HUES6 (cell line): ENCODE data around the gene SEMA7A.

ENCODE experiments used
- H3K27ac ChIP-seq: 2 replicates; pipeline ENCODE4 v1.7.0; 2013; ENCODE audit warnings: low read depth, mild to moderate bottlenecking, low read length, inconsistent platforms
- H3K27me3 ChIP-seq: 2 replicates; pipeline ENCODE4 v1.6.1; 2013; ENCODE audit warnings: low read length; ENCODE audit not compliant: control insufficient read depth, insufficient read depth
- H3K36me3 ChIP-seq: 2 replicates; pipeline ENCODE4 v1.6.1; 2013; ENCODE audit warnings: low read length; ENCODE audit not compliant: control insufficient read depth, insufficient read depth
- H3K4me1 ChIP-seq: 2 replicates; pipeline ENCODE4 v1.6.1; 2013; ENCODE audit warnings: low read length; ENCODE audit not compliant: control insufficient read depth, insufficient read depth
- H3K4me3 ChIP-seq: 2 replicates; pipeline ENCODE4 v1.5.1; 2013; ENCODE audit warnings: low read depth, low read length
- H3K9ac ChIP-seq: one replicate; pipeline ENCODE4 v1.6.1; 2013; ENCODE audit warnings: mild to moderate bottlenecking, low read length
- H3K9me3 ChIP-seq: 2 replicates; pipeline ENCODE4 v1.6.1; 2013; ENCODE audit warnings: low read depth, low read length; ENCODE audit not compliant: control insufficient read depth, insufficient read depth

The SEMA7A gene

DNA sequence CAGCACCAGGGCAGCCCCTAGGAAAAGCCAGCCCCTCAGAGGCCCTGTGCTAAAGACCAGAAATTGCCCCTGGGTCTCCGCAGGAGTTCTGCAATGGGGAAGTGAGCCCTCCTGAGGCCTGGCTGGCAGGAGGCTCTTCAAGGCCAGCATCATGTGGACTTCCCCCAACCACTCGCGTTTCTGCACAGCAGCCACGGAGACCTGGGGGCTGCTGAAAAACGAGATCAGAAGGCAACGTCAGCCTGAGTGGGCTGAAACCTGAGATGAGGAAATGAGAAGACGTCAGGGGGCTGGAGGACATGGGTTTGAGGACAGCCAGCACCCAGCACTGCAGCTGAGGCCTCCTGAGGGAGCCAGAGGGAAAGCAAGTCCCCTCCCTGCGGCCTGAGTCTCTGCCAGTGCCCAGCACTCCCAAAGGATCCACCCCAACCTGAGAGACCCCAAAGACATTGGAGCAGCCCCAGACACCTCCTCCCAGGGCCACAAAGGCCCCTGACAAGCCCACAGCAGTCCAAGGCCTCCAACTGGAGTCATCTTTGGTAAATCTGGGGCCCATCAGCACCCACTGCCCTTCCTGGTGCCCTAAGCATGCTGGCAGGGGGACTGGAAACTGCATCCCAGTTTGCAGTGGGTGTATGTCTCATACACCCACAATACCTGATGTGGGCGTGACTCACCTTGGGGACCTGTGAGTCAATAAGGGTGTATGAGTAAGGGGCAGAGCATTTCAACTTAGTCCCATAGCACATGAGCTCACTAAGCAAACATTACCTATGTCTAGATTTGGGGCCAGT, 37.1 kb downstream of the SEMA7A start:
- H3K36me3 ChIP-seq = no peaks in the 10 kb centered on the region
- peaks cover 19% of the 10 kb centered on the region; the same call in 1 of the 2 replicates for H3K4me1 ChIP-seq
- no peaks in the 10 kb centered on the region for H3K9me3 ChIP-seq
- no peak overlapping the region for H3K9ac ChIP-seq
- H3K27ac ChIP-seq = no peak overlapping the region
- H3K27me3 ChIP-seq = no peaks in the 10 kb centered on the region
- no peak overlapping the region for H3K4me3 ChIP-seq

DNA sequence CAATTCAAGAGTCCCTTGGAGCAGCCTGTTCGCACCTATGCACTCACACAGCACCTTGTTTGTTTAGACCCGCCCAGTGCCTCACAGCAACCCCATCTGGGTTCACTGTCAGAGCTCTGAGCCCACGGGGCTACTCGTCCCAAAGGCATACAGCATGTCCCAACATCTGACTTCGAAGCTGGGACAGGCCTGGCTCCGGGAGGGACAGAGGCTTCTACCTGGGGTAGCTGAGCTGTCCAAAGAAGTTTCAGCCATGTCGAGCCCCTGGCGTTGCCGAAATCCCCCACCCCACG, 37.7 kb downstream of the SEMA7A start:
- peaks cover 16% of the 10 kb centered on the region; the same call in 1 of the 2 replicates for H3K4me1 ChIP-seq

DNA sequence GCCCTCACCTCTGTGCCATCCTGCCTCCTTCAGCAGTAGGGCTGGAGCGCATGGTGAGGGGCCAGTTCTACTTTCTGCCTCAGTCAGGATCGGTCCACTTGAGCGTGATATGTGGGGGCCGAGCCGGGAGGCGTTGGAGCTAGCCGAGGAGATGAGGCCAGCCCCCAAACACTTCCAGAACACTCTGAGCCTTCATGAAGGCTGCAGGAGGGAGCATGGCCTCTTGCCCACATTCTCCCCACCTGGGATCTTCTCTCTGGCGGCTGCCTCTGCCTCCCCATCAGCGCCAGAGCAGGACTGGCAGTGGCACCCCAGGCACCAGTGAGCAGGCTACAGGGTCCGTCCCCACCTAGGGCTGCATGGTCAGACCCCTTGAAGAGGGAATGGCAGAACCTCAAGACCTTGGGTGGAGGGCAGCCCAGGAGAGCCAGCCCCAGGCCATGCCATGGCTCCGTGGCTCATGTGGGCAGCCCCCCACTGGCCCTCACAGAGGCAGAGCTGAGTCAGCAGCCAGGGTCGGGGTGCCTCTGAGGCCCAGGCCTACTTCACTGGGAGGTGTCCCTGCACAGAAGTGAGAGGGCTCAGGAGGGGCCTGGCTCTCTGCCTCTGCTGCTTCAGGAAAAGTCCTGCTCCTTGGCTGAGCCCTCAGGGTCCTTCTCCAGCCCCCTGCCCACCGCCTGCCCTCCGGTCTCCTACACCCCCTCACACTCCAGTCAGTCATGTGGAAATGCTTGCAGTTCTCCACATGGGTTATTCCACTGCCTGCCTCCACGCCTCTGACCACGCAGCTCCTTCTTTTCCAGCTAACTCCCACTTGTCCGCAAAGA, 38.2 kb downstream of the SEMA7A start:
- Histone ChIP-seq H3K9me3 (no peaks in the 10 kb centered on the region), H3K9ac (no peak overlapping the region), H3K27me3 (no peaks in the 10 kb centered on the region), H3K4me1 (peaks cover 12% of the 10 kb centered on the region; the same call in 1 of the 2 replicates), H3K4me3 (no peak overlapping the region), H3K27ac (no peak overlapping the region), H3K36me3 (no peaks in the 10 kb centered on the region)

More for the DNA sequence above, 37.7 kb downstream of the SEMA7A start:
- no peak overlapping the region for H3K9ac ChIP-seq
- no peaks in the 10 kb centered on the region for H3K36me3 ChIP-seq
- H3K9me3 ChIP-seq = no peaks in the 10 kb centered on the region
- H3K27me3 ChIP-seq = no peaks in the 10 kb centered on the region
- H3K27ac ChIP-seq = no peak overlapping the region
- no peak overlapping the region for H3K4me3 ChIP-seq

DNA sequence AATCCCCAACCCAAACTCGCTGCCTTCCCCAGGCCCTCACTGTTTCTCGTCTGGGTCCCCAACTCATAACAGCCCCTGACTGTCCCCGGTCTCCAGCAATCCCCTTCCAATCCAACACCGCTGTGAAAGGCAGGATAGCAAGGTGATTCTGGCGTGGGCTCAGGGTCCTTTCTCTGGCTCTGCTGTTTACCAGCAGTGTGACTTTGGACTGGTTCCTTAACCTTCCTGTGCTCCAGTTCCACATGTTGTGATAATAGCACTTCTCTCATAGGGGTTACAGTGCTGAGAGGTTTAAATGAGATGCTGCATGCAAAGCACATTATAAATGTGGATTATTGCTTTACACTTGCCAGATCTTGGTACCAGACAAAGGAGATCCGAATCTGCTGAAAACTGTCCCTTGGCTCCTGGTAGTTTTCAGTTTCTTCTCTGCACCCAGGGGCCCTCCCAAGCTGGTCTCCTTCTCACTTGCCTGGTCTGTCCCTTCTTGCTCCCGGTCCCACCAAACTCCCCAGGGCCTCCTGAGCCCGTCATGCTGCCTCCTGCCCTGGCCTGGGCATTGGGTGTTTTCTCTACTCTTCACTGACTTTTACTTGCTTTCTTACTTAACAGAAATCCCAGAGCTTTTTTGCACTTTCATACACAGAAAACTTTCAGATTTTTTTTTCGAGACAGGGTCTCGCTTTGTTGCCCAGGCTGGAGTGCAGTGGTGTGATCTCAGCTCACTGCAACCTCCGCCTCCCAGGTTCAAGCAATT, 39.5 kb downstream of the SEMA7A start:
- Histone ChIP-seq H3K9me3 (no peaks in the 10 kb centered on the region), H3K4me1 (peaks cover 15% of the 10 kb centered on the region; the same call in 1 of the 2 replicates), H3K9ac (no peak overlapping the region), H3K4me3 (no peak overlapping the region), H3K27ac (no peak overlapping the region), H3K36me3 (no peaks in the 10 kb centered on the region), H3K27me3 (no peaks in the 10 kb centered on the region)

DNA sequence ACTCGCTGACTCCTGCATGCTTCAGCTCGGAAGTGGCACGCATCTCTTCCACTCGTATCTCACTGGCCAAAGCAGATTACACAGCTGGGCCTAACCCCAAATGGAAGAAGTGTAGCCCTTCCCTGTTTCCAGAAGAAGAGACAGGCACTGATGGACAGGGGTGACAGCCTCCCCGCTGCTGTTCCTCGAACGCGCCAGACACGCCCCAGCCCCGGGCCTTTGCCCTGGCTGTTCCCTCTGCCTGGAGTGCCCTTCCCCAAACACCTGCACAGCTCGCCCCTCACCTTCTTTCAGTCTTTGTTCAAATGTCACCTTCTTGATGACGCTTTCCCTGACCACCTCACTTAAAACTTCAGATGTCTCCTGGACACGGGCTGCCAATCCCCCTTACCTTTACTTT, 40.3 kb downstream of the SEMA7A start:
- no peaks in the 10 kb centered on the region for H3K36me3 ChIP-seq
- peaks cover 15% of the 10 kb centered on the region; the same call in 1 of the 2 replicates for H3K4me1 ChIP-seq
- no peaks in the 10 kb centered on the region for H3K27me3 ChIP-seq
- no peak overlapping the region for H3K4me3 ChIP-seq
- no peaks in the 10 kb centered on the region for H3K9me3 ChIP-seq
- H3K27ac ChIP-seq = no peak overlapping the region
- H3K9ac ChIP-seq = no peak overlapping the region

DNA sequence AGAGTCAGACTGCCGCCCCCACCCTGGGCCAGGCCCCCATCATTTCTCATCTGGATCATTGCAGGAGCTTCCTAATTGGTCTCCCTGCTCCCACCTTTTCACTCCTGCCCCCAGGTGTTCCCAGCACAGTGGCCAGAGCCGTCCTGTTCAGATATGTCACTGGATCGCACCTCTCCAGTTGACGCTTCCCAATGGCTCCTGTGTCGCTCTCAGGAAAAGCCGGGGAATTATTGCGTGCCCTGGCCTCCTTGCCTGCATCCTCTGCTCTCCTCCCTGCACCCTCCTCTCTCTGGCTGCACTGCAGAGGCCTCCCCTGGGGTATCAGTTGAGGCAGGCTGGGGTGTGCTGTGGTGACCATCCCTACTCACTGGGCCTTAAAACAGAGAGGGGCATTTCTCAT, 40.9 kb downstream of the SEMA7A start:
- no peaks in the 10 kb centered on the region for H3K36me3 ChIP-seq
- H3K4me1 ChIP-seq = peaks cover 19% of the 10 kb centered on the region; the same call in 1 of the 2 replicates
- no peaks in the 10 kb centered on the region for H3K9me3 ChIP-seq
- no peak overlapping the region for H3K4me3 ChIP-seq
- no peaks in the 10 kb centered on the region for H3K27me3 ChIP-seq
- H3K27ac ChIP-seq = no peak overlapping the region
- no peak overlapping the region for H3K9ac ChIP-seq

DNA sequence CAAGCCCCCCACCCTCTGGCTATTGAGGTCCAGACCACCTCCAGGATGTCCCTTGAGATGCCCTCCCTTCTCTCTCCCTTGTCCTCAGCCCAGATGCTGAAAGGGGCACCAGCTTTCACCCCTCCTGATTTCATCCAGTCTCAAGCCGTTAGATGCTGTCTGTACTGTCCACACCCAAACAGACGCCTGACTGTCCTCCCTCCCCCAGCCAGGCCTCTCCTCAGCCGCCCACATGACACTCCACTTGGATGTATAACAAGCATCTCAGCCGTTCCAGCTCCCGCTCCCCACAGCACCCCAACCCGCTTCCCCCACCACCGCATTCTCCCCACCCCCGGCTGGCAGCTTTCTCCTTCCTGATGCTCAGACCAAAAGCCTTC, 41.3 kb downstream of the SEMA7A start:
- Histone ChIP-seq H3K9ac (no peak overlapping the region), H3K27ac (no peak overlapping the region)

DNA sequence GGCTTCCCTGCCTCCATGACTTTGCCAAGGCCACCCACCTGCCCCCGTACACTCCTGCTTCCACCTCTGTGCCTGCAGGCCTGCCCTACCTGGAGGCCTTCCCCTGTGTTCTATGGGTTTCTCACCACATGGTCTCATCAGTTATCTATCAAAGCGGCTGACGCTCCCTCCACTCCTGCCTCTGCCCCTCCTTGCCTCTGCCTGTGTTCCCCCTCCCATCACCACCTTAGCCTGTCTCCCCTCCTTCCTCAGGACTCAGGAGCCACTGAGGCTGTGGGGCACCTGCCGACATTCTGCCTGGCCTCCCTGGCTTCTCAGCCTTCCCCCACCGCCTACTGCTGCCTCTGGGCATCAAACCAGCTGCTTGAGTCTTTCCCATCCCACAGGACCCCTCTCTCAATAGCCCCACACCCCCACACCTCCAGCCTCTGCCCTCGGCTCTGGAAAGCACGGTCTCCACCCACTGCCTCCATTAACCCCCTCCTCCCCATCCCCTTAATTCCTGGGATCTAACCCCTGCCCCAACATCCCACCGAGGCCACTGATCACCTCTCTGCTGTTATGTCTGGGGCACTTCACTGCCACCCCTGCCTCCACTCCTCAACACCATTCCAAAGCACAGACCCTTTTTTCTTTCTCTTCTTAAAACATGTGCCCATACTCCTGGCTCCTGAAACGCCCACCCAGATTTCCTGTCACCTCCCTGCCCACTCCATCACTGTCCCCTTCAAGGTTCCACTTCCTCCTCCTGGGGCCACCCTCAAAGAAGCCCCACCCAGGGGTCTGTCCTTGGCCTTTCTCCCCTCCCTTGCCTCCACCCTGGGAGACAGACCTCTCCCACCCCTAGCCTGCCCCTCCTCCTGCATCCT, 41.9 kb downstream of the SEMA7A start:
- Histone ChIP-seq H3K27me3 (no peaks in the 10 kb centered on the region), H3K36me3 (no peaks in the 10 kb centered on the region), H3K4me1 (peaks cover 17% of the 10 kb centered on the region; the same call in 1 of the 2 replicates), H3K4me3 (no peak overlapping the region), H3K9me3 (no peaks in the 10 kb centered on the region), H3K9ac (no peak overlapping the region), H3K27ac (no peak overlapping the region)

More for the DNA sequence above, 41.3 kb downstream of the SEMA7A start:
- H3K27me3 ChIP-seq = no peaks in the 10 kb centered on the region
- no peaks in the 10 kb centered on the region for H3K9me3 ChIP-seq
- peaks cover 19% of the 10 kb centered on the region; the same call in 1 of the 2 replicates for H3K4me1 ChIP-seq
- H3K36me3 ChIP-seq = no peaks in the 10 kb centered on the region
- no peak overlapping the region for H3K4me3 ChIP-seq

DNA sequence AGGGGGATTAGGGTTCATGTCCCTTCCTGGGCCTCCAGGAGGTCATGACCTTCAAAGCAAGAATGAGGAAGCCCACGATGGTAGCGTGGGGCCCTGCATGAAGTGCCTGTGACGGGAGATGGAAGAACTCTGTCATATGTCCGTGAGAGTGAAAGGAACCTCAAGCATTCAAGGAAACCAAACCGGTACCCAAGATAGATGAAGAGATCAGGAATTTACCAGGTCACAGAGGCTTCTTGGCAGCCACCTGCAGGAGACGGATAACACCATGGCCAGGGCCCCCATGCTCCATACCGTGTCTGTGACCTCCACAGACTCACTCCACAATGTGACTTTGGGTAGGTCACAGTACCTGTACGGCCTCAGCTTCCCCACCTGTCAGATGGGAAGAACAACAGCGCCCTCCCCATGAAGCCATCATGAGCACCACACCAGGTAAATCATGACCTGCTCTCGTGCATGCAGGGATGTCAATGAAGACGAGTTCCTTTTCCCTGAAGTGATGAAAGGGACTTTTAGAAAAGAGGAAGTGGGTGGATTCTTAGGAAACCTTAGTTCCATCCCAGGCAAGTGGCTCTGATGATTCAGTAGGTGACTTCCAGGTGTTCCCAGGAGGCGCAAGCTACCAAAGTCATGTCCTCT, 43.0 kb downstream of the SEMA7A start:
- Histone ChIP-seq H3K9ac (no peak overlapping the region), H3K36me3 (no peaks in the 10 kb centered on the region), H3K9me3 (no peaks in the 10 kb centered on the region), H3K27ac (no peak overlapping the region), H3K27me3 (no peaks in the 10 kb centered on the region), H3K4me3 (no peak overlapping the region), H3K4me1 (peaks cover 18% of the 10 kb centered on the region; the same call in 1 of the 2 replicates)
